Activated CD8-positive, alpha-beta T cell treated with anti-CD3 and anti-CD28 coated beads for 36 hours (primary cell): ENCODE results near the gene AMOTL2. TPM values are rescaled to one million over a fixed set of nuclear protein-coding genes. Genes with fewer than 3 reads are reported as not detected.
A peak's percentile ranks its signal among the peaks of the same experiment; 100 is the strongest.

Experiments used
- ATAC-seq: fragments of 200-7000 bp; cut with Tn5 transposase; one replicate; pipeline ENCODE4 v1.10.0; 2021; ENCODE audit warnings: mild to moderate bottlenecking, moderate library complexity
- CTCF ChIA-PET: fragments of 350-600 bp; sonication (Branson Sonifier 250); formaldehyde crosslinking; loops from one replicate; lab custom pipeline; 2021; ENCODE audit warnings: antibody characterized with exemption; lab: Charles Lee
- POLR2A ChIA-PET: fragments of 350-600 bp; sonication (Branson Sonifier 250); formaldehyde crosslinking; loops from one replicate; lab custom pipeline; 2021; ENCODE audit warnings: antibody characterized with exemption; lab: Charles Lee
- DNase-seq: peaks from one replicate; pipeline ENCODE4 v3.0.0-alpha.2; 2020
- H3K27ac Mint-ChIP-seq: one replicate; pipeline ENCODE4 v1.8.0; 2021; ENCODE audit warnings: mild to moderate bottlenecking, mixed read lengths
- H3K27me3 Mint-ChIP-seq: one replicate; pipeline ENCODE4 v1.8.0; 2021; ENCODE audit warnings: mixed read lengths
- H3K36me3 Mint-ChIP-seq: one replicate; pipeline ENCODE4 v1.8.0; 2021; ENCODE audit warnings: low read depth, mixed read lengths
- H3K4me1 Mint-ChIP-seq: one replicate; pipeline ENCODE4 v1.8.0; 2021; ENCODE audit warnings: low read depth, mixed read lengths
- H3K4me3 Mint-ChIP-seq: one replicate; pipeline ENCODE4 v1.8.0; 2021; ENCODE audit warnings: mild to moderate bottlenecking, moderate library complexity, mixed read lengths
- H3K9me3 Mint-ChIP-seq: one replicate; pipeline ENCODE4 v1.8.0; 2021; ENCODE audit warnings: mixed read lengths
- intact Hi-C: fragments of 100-400 bp; cut with micrococcal nuclease; formaldehyde crosslinking; loops from one replicate; pipeline ENCODE4 v1.10.0; 2022
- total RNA-seq, 2 experiments: library from RNA; stranded (reverse); gene quantifications; one replicate each; pipeline ENCODE4 v1.2.3, GENCODE V29; 2021
- TF ChIP-seq, protein P1 (sequence below): fragments of 200-600 bp; IDR thresholded peaks from one replicate; pipeline ENCODE4 v1.8.0; 2022; ENCODE audit warnings: antibody characterized with exemption, mild to moderate bottlenecking

The AMOTL2 gene
- total RNA-seq, 2 experiments from 2014 or later = not detected

DNA sequence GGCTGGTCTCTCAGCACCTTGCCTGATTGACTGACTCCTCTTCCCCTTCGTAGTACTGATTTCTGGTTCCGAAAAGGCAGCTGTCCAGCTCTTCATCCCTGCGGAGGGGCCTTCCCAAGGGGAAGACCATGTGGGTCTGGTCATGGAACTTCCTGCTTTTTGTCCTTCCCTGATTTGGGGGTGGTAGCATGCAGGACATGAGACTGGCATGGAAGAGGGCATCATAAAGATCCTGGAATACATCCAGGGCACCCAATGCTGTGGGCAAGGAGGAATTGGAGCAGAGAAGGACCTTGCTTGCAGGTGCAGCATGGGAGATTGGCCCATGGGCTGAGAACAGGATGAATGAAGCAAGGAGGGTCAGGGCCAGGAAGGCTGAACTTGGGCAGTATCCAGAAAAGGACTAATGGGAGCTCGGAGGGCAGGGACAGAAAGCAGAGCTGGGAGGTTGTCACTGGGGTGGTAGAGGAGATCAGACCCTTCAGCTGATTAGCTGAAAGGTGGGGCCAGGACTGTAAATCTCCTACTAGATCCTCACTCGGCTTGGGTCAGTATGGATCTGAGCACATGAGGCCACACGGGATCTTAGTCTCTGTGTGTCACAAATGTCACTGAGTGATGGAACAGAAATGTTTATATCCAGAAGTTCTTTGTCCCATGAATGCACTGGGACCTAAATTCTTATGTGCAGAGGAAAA is 59.5 kb downstream of the AMOTL2 start:
- peaks cover 27% of the 10 kb centered on the region for H3K27me3 Mint-ChIP-seq
- ChIA-PET CTCF (interaction anchor here (1.5 kb wide), 1 partner anchor 159 kb away, joined by 4 read pairs; no protein-coding TSS in a partner anchor), POLR2A (no interaction called here)
- intact Hi-C loops = no loop called here
- TF ChIP-seq, protein P1, sequence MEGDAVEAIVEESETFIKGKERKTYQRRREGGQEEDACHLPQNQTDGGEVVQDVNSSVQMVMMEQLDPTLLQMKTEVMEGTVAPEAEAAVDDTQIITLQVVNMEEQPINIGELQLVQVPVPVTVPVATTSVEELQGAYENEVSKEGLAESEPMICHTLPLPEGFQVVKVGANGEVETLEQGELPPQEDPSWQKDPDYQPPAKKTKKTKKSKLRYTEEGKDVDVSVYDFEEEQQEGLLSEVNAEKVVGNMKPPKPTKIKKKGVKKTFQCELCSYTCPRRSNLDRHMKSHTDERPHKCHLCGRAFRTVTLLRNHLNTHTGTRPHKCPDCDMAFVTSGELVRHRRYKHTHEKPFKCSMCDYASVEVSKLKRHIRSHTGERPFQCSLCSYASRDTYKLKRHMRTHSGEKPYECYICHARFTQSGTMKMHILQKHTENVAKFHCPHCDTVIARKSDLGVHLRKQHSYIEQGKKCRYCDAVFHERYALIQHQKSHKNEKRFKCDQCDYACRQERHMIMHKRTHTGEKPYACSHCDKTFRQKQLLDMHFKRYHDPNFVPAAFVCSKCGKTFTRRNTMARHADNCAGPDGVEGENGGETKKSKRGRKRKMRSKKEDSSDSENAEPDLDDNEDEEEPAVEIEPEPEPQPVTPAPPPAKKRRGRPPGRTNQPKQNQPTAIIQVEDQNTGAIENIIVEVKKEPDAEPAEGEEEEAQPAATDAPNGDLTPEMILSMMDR = no peak
- no peaks in the 10 kb centered on the region for H3K36me3 Mint-ChIP-seq
- H3K4me1 Mint-ChIP-seq = no peaks in the 10 kb centered on the region
- ATAC-seq (no peak), DNase-seq (no peak)
- no peak overlapping the region for H3K4me3 Mint-ChIP-seq
- no peaks in the 10 kb centered on the region for H3K9me3 Mint-ChIP-seq
- no peak overlapping the region for H3K27ac Mint-ChIP-seq

GRCh38 chr3:134313847-134314587 is 60.2 kb downstream of the AMOTL2 start:
- TF ChIP-seq, protein P1 = no peak
- H3K36me3 Mint-ChIP-seq = no peaks in the 10 kb centered on the region
- no peak for DNase-seq
- POLR2A ChIA-PET = no interaction called here
- no peak for ATAC-seq
- no peaks in the 10 kb centered on the region for H3K9me3 Mint-ChIP-seq
- peaks cover 27% of the 10 kb centered on the region for H3K27me3 Mint-ChIP-seq
- no peaks in the 10 kb centered on the region for H3K4me1 Mint-ChIP-seq
- CTCF ChIA-PET = interaction anchor here (1.5 to 1.7 kb wide), 2 partner anchors 159 to 160 kb away, joined by 4 to 9 read pairs; no protein-coding TSS in a partner anchor
- intact Hi-C loops = no loop called here
- no peak overlapping the region for H3K27ac Mint-ChIP-seq
- no peak overlapping the region for H3K4me3 Mint-ChIP-seq

DNA sequence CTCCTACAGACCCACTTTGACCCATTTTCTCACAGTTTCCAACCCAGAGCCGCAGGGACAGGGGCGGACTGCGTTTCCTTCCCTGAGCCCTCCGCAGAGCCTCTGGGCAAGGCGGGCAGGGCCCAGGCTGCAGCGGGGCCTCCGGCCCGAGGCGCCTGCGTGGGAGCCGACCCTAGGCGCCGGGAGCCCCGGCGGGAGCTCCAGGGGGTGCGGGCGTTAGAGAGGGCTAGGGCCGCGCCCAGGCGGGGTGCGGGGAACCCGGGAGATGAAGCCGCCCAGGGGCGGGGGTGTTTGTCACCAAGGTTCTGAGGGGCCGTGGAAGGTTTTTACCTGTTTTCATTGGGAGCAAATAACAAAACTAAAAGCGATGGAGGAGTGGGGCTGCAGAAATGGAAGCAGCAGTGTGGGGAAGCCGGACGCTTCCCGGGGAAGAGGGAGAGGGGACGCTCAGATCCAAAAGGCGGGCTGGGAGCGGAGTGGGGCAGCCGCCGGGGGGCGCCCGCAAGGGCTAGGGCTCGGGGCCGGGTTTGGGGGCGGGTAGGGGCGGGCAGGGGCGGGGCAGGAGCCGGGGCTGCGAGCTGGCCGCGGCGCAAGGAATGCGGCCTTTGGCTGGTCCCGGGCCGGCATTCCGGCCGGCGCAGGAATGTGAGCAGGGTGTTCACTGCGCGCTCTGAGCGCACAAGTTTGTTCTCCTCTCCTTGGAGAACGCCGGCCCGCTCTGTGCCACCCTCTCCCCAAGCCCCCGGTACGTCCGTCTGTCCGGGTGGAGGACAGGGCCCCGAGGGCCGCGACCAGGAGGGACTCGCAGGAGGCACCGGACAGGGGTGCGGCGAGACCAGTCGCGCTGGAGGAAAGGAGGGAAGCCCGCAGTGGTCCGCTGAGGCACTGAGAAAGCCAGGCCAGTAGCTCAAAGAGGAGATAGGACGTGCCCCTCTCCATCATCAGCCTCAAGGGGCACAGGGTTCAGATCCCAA is 61.1 kb downstream of the AMOTL2 start:
- no peak overlapping the region for H3K27ac Mint-ChIP-seq
- no peaks in the 10 kb centered on the region for H3K36me3 Mint-ChIP-seq
- peak; percentile 25 for ATAC-seq
- ChIA-PET POLR2A (no interaction called here), CTCF (interaction anchor here (1.0 to 1.7 kb wide), 2 partner anchors 160 to 164 kb away, joined by 3 to 9 read pairs; no protein-coding TSS in a partner anchor)
- H3K4me1 Mint-ChIP-seq = peaks cover 1% of the 10 kb centered on the region
- peaks cover 27% of the 10 kb centered on the region for H3K27me3 Mint-ChIP-seq
- DNase-seq = no peak
- H3K9me3 Mint-ChIP-seq = no peaks in the 10 kb centered on the region
- peak overlapping the region; percentile 29 for H3K4me3 Mint-ChIP-seq
- TF ChIP-seq, protein P1 = peak; percentile 13
- intact Hi-C loops = no loop called here

GRCh38 chr3:134312072-134312872 is 62.0 kb downstream of the AMOTL2 start:
- H3K27ac Mint-ChIP-seq = no peak overlapping the region
- POLR2A ChIA-PET = no interaction called here
- no peaks in the 10 kb centered on the region for H3K36me3 Mint-ChIP-seq
- ATAC-seq (peak; percentile 18), DNase-seq (peak; percentile 11)
- intact Hi-C loops = no loop called here
- H3K9me3 Mint-ChIP-seq = no peaks in the 10 kb centered on the region
- H3K27me3 Mint-ChIP-seq = peaks cover 35% of the 10 kb centered on the region
- peaks cover 2% of the 10 kb centered on the region for H3K4me1 Mint-ChIP-seq
- CTCF ChIA-PET = interaction anchor here (1.0 to 1.7 kb wide), 2 partner anchors 161 to 165 kb away, joined by 3 to 9 read pairs; no protein-coding TSS in a partner anchor
- peak overlapping the region; percentile 24 for H3K4me3 Mint-ChIP-seq
- TF ChIP-seq, protein P1 = peak; percentile 18
